ENCODE results near the gene LIME1.

GRCh38 chr20:63775096-63775978 is 38.9 kb downstream of the LIME1 start:
- no peak for TF ChIP-seq MAX (IDR thresholded peaks at IDR 0.05; ENCODE audit: low read depth, low read length)
- no peak for TF ChIP-seq POLR2AphosphoS5 (IDR thresholded peaks at IDR 0.05; ENCODE audit: low read length)
- no peak for TF ChIP-seq EED (IDR thresholded peaks at IDR 0.05; ENCODE audit: low read depth)
- no peak for TF ChIP-seq ZNF274 (IDR thresholded peaks at IDR 0.05; ENCODE audit: insufficient read depth, insufficient read length)
- no peak for TF ChIP-seq EZH2 (IDR thresholded peaks at IDR 0.05; ENCODE audit: borderline replicate concordance, control insufficient read depth, low read depth, low read length)

Measured in GM12878 (cell line).